Hematopoietic multipotent progenitor cell treated with erythropoietin and hydrocortisone succinate and interleukin-3 and kit ligand, for 15 days (in vitro differentiated cells): ENCODE results near the gene MBD3L3.
"Not testable (repeated sequence)": the region's sequence is repeated elsewhere in the genome, so short reads cannot be mapped to it uniquely, and the experiment has no call there.

Experiments used
- DNase-seq: peaks from one replicate; pipeline ENCODE4 v3.0.0-alpha.2; 2015; ENCODE audit warnings: low spot score

Gene MBD3L3

GRCh38 chr19:7058576-7058975, at the start of gene MBD3L3:
Gene MBD3L3 (minus strand): TSS chr19:7058676. CDS start chr19:7058605, 71 bp downstream.
- not testable (repeated sequence) for DNase-seq

GRCh38 chr19:7106711-7107657, 48.5 kb upstream of the MBD3L3 start:
- no peak for DNase-seq

GRCh38 chr19:7104747-7105447, 46.4 kb upstream of the MBD3L3 start:
- no peak for DNase-seq

- DNase-seq: no peak
Measured at GRCh38 chr19:7101498-7102253, 43.2 kb upstream of the MBD3L3 start.

GRCh38 chr19:7099597-7099921, 41.1 kb upstream of the MBD3L3 start:
- no peak for DNase-seq

GRCh38 chr19:7098701-7099596, 40.5 kb upstream of the MBD3L3 start:
- peak; percentile 70 for DNase-seq

GRCh38 chr19:7098096-7098495, 39.6 kb upstream of the MBD3L3 start:
- no peak for DNase-seq

- DNase-seq: no peak
Measured at GRCh38 chr19:7088999-7089398, 30.5 kb upstream of the MBD3L3 start.

GRCh38 chr19:7083076-7083956, 24.8 kb upstream of the MBD3L3 start:
- DNase-seq: no peak

GRCh38 chr19:7078008-7078407, 19.5 kb upstream of the MBD3L3 start:
- no peak for DNase-seq

GRCh38 chr19:7076151-7076550, 17.7 kb upstream of the MBD3L3 start:
- no peak for DNase-seq

GRCh38 chr19:7074705-7075282, 16.3 kb upstream of the MBD3L3 start:
- DNase-seq: no peak

- no peak for DNase-seq
Measured at GRCh38 chr19:7072541-7072940, 14.1 kb upstream of the MBD3L3 start.

GRCh38 chr19:7069904-7070226, 11.4 kb upstream of the MBD3L3 start:
- no peak for DNase-seq

GRCh38 chr19:7069042-7069903, 10.8 kb upstream of the MBD3L3 start, which contains the start of gene ZNF557:
Gene ZNF557 (plus strand): TSS chr19:7069703. CDS start chr19:7075075, 5,372 bp downstream.
- peak; percentile 98 for DNase-seq

GRCh38 chr19:7068599-7068998, 10.1 kb upstream of the MBD3L3 start:
- no peak for DNase-seq

GRCh38 chr19:7067716-7068115, 9.2 kb upstream of the MBD3L3 start:
- no peak for DNase-seq

- DNase-seq: not testable (repeated sequence)
Measured at GRCh38 chr19:7067122-7067521, 8.6 kb upstream of the MBD3L3 start.

GRCh38 chr19:7063764-7064418, 5.4 kb upstream of the MBD3L3 start:
- no peak for DNase-seq
